C4-2B (cell line): ENCODE data around the gene EVC2.

ENCODE experiments used
- CTCF ChIP-seq: fragments of 450-650 bp; conservative IDR thresholded peaks from 2 replicates; pipeline ENCODE4 v1.5.1; 2017; ENCODE audit warnings: mild to moderate bottlenecking
- ZFX ChIP-seq: fragments of 450-650 bp; IDR thresholded peaks from 2 replicates; pipeline ENCODE4 v1.6.1; 2017

GRCh38 chr4:5749568-5749967, 41.2 kb upstream of the EVC2 start:
- TF ChIP-seq CTCF = no peak
- no peak for TF ChIP-seq ZFX
